HepG2 (cell line): Measurements from ENCODE around the gene FCN3. TPM values are rescaled to one million over a fixed set of nuclear protein-coding genes. Genes with fewer than 3 reads are reported as not detected.

Source experiments
- ARID2 ChIP-seq: sonication (generic); formaldehyde crosslinking; IDR thresholded peaks from 2 replicates; pipeline ENCODE4 v1.8.1; 2022; ENCODE audit warnings: mild to moderate bottlenecking, missing genetic modification reagents, borderline replicate concordance
- CBFB ChIP-seq: sonication (generic); formaldehyde crosslinking; IDR thresholded peaks from 2 replicates; pipeline ENCODE4 v1.4.0; 2020; ENCODE audit warnings: missing genetic modification reagents
- DNMT3B ChIP-seq: conservative IDR thresholded peaks from 2 replicates; pipeline ENCODE4 v1.6.1; 2016; ENCODE audit warnings: missing biosample characterization, control low read depth
- ETV5 ChIP-seq: IDR thresholded peaks from 2 replicates; pipeline ENCODE4 v1.6.1; 2018; ENCODE audit warnings: missing biosample characterization, missing genetic modification reagents, inconsistent platforms, borderline replicate concordance
- GFI1 ChIP-seq: sonication (generic); formaldehyde crosslinking; IDR thresholded peaks from 2 replicates; pipeline ENCODE4 v1.5.0; 2020; ENCODE audit warnings: missing genetic modification reagents, mild to moderate bottlenecking, borderline replicate concordance
- MEF2D ChIP-seq: sonication (generic); formaldehyde crosslinking; IDR thresholded peaks from 2 replicates; pipeline ENCODE4 v1.5.1; 2020; ENCODE audit warnings: mild to moderate bottlenecking, missing genetic modification reagents
- NFRKB ChIP-seq: fragments of 450-650 bp; IDR thresholded peaks from 2 replicates; pipeline ENCODE4 v1.6.1; 2017
- NR2C2 ChIP-seq: sonication (generic); formaldehyde crosslinking; IDR thresholded peaks from 2 replicates; pipeline ENCODE4 v1.4.0; 2020; ENCODE audit warnings: missing genetic modification reagents, mild to moderate bottlenecking, moderate library complexity, borderline replicate concordance
- PLRG1 ChIP-seq: fragments of 450-650 bp; conservative IDR thresholded peaks from 2 replicates; pipeline ENCODE4 v1.6.1; 2016
- SAP130 ChIP-seq: IDR thresholded peaks from 2 replicates; pipeline ENCODE4 v1.6.1; 2016; ENCODE audit warnings: low read depth
- SYNCRIP ChIP-seq: fragments of 200-400 bp; formaldehyde crosslinking; IDR thresholded peaks from 2 replicates; pipeline ENCODE4 v1.6.1; 2018; ENCODE audit warnings: mild to moderate bottlenecking, low read depth, low read length; ENCODE audit not compliant: insufficient read depth
- ZFP37 ChIP-seq: sonication (generic); formaldehyde crosslinking; IDR thresholded peaks from 2 replicates; pipeline ENCODE4 v1.4.0; 2020; ENCODE audit warnings: missing genetic modification reagents, borderline replicate concordance
- ZFP90 ChIP-seq: sonication (generic); formaldehyde crosslinking; IDR thresholded peaks from 2 replicates; pipeline ENCODE4 v1.8.0; 2022; ENCODE audit warnings: missing genetic modification reagents, mild to moderate bottlenecking, inconsistent platforms, borderline replicate concordance
- ZNF121 ChIP-seq: sonication (generic); formaldehyde crosslinking; IDR thresholded peaks from 2 replicates; pipeline ENCODE4 v1.5.0; 2020; ENCODE audit warnings: mild to moderate bottlenecking, missing genetic modification reagents
- ZNF160 ChIP-seq: sonication (generic); formaldehyde crosslinking; IDR thresholded peaks from 2 replicates; pipeline ENCODE4 v1.8.0; 2022; ENCODE audit warnings: mild to moderate bottlenecking, inconsistent platforms, missing genetic modification reagents
- ZNF678 ChIP-seq: sonication (generic); formaldehyde crosslinking; IDR thresholded peaks from 2 replicates; pipeline ENCODE4 v1.4.0; 2020; ENCODE audit warnings: mild to moderate bottlenecking, missing genetic modification reagents
- ZNF724P ChIP-seq: sonication (generic); formaldehyde crosslinking; IDR thresholded peaks from 2 replicates; pipeline ENCODE4 v1.8.0; 2022; ENCODE audit warnings: missing genetic modification reagents, borderline replicate concordance
- ZNF772 ChIP-seq: sonication (generic); formaldehyde crosslinking; IDR thresholded peaks from 2 replicates; pipeline ENCODE4 v1.5.0; 2020; ENCODE audit warnings: mild to moderate bottlenecking, missing genetic modification reagents
- ZNF879 ChIP-seq: sonication (generic); formaldehyde crosslinking; IDR thresholded peaks from 2 replicates; pipeline ENCODE4 v1.8.1; 2023; ENCODE audit warnings: missing genetic modification reagents
- ZSCAN25 ChIP-seq: sonication (generic); formaldehyde crosslinking; IDR thresholded peaks from 2 replicates; pipeline ENCODE4 v1.8.0; 2022; ENCODE audit warnings: mild to moderate bottlenecking, missing genetic modification reagents
- polyA plus RNA-seq, 8 experiments: library from polyadenylated mRNA; depleted of rRNA in 3 of 8; stranded (reverse) in 7 of 8; unstranded in 1 of 8; fragments of >200 nt; fragmentation: Illumina TruSeq in 4 of 8; extraction: Trizol in 4 of 8; gene quantifications; 2 replicates each; pipeline versions ENCODE4 v1.2.1 to v1.2.3, GENCODE V29; 2011 to 2016; ENCODE audit warnings: low read depth in 4 of 8, missing spikeins in 1 of 8, mixed read lengths in 1 of 8; ENCODE audit not compliant: insufficient read depth in 1 of 8
- total RNA-seq, 5 experiments: library from RNA; depleted of rRNA; stranded (reverse); fragments of >200 nt; fragmentation: Illumina TruSeq; extraction: Trizol; gene quantifications; 2 replicates each; pipeline ENCODE4 v1.2.3, GENCODE V29; 2016; ENCODE audit warnings: low read depth in 1 of 5
- TF ChIP-seq, protein P1 (sequence below): sonication (generic); formaldehyde crosslinking; IDR thresholded peaks from 2 replicates; pipeline ENCODE4 v1.8.1; 2023; ENCODE audit warnings: mild to moderate bottlenecking, missing genetic modification reagents
- TF ChIP-seq, protein P2 (sequence below): IDR thresholded peaks from 2 replicates; pipeline ENCODE4 v1.4.0; 2020; ENCODE audit warnings: mild to moderate bottlenecking, missing genetic modification reagents
- TF ChIP-seq, protein P3 (sequence below): sonication (generic); formaldehyde crosslinking; IDR thresholded peaks from 2 replicates; pipeline ENCODE4 v1.4.0; 2020; ENCODE audit warnings: mild to moderate bottlenecking, missing genetic modification reagents
- TF ChIP-seq, protein P4 (sequence below): sonication (generic); formaldehyde crosslinking; IDR thresholded peaks from 2 replicates; pipeline ENCODE4 v1.8.0; 2022; ENCODE audit warnings: missing genetic modification reagents, mild to moderate bottlenecking, borderline replicate concordance

Gene FCN3
- total and polyA plus RNA-seq, 2 of the 13 experiments (the other 11 are each of a cell fraction or from before 2014, with no cell fraction given), result not detected

DNA sequence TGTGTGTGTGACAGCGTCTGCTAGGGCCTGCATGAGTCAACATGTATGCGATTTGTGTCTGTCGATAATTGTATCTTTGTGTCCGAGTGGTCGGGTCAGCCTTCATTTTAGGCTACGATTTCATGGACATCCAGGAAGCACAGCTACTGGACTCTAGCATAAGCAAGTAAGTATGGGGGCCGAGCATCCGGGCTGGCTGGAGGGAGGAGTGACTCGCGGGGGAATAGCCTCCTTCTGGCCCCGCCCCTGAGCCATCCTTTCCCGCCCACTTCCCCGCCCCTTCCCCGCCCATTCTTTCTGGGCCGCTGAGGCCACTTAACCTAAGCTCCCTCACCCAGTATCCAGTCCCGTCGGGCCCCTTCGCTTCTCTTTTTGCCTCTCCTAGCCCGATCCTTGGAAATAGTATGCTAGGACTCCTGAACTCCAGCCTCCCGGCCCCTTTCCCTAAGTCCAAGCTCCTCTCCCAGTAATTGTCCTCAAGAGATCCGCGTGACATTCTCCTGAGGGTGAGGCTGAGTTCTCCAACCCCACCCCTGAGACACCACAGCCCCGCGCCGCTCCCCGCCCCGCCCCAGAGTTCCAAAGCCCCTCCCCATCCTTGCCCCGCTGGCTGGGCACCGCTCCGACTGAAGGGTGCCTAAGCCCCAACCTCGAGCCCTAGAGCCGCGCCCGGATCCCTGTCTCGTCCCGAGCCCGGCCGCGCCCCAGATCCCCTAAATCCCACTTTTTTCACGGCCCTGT lies 9.1 kb downstream of the FCN3 start (continued):
- TF ChIP-seq ARID2 (no peak), NR2C2 (CRISPR knock-in tag) (no peak), ZNF121 (CRISPR knock-in tag) (no peak), MEF2D (no peak), PLRG1 (no peak), ZFP90 (CRISPR knock-in tag) (no peak), ZSCAN25 (CRISPR knock-in tag) (peak; percentile 49; the same call in 1 of the 2 replicates), DNMT3B (CRISPR knock-in tag) (no peak), ZNF772 (CRISPR knock-in tag) (no peak), CBFB (no peak), ZNF724P (CRISPR knock-in tag) (no peak), ZNF678 (no peak), SYNCRIP (no peak), ZNF160 (CRISPR knock-in tag) (no peak), ZFP37 (CRISPR knock-in tag) (no peak), ETV5 (CRISPR knock-in tag) (peak; percentile 73), GFI1 (CRISPR knock-in tag) (no peak), SAP130 (CRISPR knock-in tag) (peak; percentile 56), NFRKB (no peak), ZNF879 (CRISPR knock-in tag) (no peak)
- TF ChIP-seq, protein P1, sequence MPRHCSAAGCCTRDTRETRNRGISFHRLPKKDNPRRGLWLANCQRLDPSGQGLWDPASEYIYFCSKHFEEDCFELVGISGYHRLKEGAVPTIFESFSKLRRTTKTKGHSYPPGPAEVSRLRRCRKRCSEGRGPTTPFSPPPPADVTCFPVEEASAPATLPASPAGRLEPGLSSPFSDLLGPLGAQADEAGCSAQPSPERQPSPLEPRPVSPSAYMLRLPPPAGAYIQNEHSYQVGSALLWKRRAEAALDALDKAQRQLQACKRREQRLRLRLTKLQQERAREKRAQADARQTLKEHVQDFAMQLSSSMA (CRISPR knock-in tag), result no peak
- TF ChIP-seq, protein P2, sequence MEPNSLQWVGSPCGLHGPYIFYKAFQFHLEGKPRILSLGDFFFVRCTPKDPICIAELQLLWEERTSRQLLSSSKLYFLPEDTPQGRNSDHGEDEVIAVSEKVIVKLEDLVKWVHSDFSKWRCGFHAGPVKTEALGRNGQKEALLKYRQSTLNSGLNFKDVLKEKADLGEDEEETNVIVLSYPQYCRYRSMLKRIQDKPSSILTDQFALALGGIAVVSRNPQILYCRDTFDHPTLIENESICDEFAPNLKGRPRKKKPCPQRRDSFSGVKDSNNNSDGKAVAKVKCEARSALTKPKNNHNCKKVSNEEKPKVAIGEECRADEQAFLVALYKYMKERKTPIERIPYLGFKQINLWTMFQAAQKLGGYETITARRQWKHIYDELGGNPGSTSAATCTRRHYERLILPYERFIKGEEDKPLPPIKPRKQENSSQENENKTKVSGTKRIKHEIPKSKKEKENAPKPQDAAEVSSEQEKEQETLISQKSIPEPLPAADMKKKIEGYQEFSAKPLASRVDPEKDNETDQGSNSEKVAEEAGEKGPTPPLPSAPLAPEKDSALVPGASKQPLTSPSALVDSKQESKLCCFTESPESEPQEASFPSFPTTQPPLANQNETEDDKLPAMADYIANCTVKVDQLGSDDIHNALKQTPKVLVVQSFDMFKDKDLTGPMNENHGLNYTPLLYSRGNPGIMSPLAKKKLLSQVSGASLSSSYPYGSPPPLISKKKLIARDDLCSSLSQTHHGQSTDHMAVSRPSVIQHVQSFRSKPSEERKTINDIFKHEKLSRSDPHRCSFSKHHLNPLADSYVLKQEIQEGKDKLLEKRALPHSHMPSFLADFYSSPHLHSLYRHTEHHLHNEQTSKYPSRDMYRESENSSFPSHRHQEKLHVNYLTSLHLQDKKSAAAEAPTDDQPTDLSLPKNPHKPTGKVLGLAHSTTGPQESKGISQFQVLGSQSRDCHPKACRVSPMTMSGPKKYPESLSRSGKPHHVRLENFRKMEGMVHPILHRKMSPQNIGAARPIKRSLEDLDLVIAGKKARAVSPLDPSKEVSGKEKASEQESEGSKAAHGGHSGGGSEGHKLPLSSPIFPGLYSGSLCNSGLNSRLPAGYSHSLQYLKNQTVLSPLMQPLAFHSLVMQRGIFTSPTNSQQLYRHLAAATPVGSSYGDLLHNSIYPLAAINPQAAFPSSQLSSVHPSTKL, result no peak
- TF ChIP-seq, protein P3, sequence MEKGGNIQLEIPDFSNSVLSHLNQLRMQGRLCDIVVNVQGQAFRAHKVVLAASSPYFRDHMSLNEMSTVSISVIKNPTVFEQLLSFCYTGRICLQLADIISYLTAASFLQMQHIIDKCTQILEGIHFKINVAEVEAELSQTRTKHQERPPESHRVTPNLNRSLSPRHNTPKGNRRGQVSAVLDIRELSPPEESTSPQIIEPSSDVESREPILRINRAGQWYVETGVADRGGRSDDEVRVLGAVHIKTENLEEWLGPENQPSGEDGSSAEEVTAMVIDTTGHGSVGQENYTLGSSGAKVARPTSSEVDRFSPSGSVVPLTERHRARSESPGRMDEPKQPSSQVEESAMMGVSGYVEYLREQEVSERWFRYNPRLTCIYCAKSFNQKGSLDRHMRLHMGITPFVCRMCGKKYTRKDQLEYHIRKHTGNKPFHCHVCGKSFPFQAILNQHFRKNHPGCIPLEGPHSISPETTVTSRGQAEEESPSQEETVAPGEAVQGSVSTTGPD (CRISPR knock-in tag), result no peak
- TF ChIP-seq, protein P4, sequence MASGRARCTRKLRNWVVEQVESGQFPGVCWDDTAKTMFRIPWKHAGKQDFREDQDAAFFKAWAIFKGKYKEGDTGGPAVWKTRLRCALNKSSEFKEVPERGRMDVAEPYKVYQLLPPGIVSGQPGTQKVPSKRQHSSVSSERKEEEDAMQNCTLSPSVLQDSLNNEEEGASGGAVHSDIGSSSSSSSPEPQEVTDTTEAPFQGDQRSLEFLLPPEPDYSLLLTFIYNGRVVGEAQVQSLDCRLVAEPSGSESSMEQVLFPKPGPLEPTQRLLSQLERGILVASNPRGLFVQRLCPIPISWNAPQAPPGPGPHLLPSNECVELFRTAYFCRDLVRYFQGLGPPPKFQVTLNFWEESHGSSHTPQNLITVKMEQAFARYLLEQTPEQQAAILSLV (CRISPR knock-in tag), result no peak
